Stimulated activated CD4-positive, alpha-beta T cell treated with anti-CD3 and anti-CD28 coated beads, Interleukin-1b, Interleukin-23, amount 100 ng/mL, for 4 hours (primary cell): ENCODE data around the gene BMS1.
"Not testable (repeated sequence)": the region's sequence is repeated elsewhere in the genome, so short reads cannot be mapped to it uniquely, and the experiment has no call there.

ENCODE experiments used
- DNase-seq, 2 donors: peaks; one replicate each; pipeline ENCODE4 v3.0.0-alpha.2; 2020; ENCODE audit warnings: low read depth in 2 of 2

The BMS1 gene

DNA sequence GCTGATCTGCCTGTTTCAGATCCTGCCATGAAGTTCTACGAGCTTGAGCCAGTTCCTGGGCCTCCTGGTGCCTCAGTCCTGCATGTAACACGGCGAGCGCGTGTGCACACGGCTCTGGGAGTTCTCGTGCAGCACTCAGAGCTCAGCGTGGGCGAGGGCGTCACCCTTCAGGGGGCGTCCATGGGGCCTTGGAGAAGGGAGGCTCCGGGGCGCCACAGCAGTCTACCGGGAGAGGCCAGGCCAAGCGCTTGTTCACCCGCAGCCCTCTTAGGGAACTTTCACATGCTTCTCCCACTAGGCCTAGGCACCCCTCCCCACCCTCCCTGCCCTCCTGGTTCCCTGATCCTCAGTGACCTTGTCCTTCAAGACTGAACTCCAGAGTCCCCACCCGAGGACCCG, 83.1 kb downstream of the BMS1 start:
- no peak for DNase-seq

DNA sequence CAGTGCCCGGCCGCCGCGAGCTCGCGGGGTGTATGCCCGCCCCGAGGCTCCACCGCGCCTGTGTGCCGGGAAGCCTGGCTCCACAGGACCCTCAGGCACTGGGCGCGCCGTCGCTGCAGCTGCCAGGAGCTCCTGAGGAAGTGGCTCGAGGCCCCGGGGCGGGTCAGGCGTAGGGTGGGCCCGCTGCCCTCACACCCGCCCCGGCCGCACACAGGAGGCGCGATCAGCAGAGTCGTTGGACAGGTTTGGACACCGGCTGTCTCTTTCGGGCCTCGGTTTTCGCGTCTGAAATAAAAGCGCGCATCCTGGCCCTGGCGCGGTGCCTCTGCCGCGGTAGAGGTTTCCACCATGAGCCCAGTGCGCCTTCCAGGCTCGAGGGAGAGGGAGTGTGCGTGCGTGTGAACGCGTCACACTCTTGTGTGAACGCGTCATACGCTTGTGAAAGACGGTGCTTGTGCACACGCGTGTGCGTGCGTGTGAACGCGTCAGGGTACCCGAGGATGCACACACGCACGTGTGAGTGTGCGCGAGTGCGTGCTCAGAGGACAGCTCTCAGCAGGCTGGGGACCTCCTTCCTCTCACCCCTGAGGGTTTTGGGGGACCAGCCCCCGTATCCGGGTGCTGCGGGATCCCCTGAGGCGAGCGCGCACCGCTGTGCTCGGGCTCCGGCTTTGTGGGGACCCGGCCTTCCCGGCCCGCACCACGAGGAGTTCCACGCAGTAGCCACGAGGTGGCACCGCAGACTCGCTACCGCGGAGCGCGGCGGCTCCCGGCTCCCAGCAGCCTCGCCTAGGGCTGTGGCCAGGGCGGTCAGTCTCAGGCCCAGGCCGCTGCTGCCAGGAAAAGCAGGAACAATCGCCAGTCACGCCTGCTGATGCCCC, 83.8 kb downstream of the BMS1 start:
- peak in 1 of 2 donors; percentile 29 for DNase-seq

DNA sequence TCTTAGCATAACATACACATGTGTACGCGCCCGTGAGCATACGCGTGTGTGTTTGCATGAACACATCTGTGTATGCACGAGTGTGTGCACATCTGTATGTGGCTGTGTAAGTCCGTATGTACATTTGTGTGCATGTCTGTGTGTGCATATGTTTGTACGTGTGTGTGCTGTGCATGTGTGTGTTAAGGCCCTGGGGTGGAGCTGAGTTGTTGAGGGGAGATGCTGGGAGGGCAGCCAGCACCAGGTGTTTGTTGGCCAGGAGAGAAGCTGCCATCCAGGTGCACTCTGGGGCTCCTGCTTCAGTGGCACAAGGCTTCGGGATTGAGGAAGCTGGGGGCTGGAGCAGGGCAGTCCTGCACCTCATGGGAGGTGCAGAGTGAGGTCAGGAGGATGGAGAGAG, 85.0 kb downstream of the BMS1 start:
- no peak for DNase-seq

DNA sequence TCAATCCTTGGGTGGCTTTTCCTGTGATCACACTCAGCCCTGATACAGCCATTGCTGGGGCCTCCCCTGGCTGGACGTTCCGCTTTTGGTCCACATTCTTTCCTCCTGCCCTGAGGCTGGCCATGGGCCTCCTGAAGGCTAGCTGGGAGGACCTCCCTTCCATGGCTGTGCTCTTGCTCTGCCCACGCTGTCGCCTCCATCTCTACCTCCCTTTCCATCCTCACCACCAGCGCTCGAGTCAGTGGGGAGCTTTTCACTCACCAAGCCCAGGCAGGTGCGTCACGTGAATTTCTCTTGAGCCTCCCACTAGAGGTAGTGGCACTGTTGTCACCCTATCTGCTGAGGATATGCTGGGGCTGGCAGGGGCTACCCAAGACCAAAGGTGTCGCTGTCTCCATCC, 85.9 kb downstream of the BMS1 start:
- no peak for DNase-seq

DNA sequence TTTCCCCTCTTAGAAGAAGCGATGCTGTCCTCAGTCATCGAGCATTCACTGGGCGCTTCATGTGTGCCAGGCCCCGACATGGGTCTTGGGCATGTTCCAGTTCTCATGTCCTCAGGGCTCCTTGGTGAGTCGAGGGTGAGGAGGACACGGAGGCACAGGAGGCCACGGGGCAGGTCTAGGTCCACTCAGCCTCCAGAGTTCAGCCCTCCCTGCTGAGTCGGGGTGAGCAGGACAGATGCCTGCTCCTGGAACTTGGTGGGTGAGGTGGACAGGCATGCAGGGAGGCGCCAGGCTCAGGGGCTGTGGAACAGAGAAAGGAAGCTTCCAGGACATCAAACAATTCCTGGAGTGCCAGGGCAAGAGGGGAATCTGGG, 87.4 kb downstream of the BMS1 start:
- DNase-seq: no peak

DNA sequence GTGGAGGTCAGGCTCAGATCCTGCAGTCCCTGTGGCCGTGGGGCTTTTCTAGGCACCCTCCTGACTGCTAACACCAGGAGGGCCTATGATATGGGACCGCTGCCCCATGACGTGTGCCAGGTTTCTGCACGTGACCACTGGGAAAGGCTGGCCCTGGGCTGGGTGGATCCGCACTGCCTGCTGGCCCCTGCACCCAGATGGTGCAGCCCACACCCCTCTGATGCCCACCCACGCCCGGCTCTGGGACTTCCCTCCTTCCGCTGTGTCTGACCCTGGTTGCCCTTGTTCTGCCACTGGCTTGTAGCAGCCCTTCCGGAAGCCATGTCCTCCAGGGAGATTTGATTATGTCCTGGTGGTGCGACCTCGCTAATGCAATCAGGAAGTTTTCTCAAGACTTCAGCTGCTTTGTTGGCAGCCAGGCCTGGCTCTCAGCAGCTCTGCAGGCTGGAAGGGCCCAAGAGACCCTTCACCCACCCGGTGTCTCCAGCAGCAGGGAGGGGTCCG, 88.6 kb downstream of the BMS1 start:
- DNase-seq: not testable (repeated sequence)

DNA sequence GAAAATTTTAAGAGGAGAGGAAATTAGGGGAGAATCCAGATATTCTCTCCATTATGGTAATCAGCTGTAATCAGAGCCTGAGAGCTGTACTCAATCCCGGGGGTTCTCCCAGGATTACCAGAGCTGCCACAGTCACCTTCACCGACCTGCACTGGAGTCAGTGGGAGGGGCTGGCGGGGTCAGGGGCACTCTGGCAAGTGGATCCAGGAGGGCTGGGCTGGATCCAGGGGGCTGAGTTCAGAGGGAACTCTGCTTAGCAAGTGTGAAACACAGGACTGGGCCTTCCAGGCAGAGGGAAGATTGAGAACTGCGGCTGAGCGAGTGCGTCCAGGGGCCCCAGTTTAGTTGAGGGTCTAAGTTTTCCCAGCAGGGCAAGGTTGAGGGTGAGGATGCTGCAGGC, 89.2 kb downstream of the BMS1 start:
- no peak for DNase-seq

DNA sequence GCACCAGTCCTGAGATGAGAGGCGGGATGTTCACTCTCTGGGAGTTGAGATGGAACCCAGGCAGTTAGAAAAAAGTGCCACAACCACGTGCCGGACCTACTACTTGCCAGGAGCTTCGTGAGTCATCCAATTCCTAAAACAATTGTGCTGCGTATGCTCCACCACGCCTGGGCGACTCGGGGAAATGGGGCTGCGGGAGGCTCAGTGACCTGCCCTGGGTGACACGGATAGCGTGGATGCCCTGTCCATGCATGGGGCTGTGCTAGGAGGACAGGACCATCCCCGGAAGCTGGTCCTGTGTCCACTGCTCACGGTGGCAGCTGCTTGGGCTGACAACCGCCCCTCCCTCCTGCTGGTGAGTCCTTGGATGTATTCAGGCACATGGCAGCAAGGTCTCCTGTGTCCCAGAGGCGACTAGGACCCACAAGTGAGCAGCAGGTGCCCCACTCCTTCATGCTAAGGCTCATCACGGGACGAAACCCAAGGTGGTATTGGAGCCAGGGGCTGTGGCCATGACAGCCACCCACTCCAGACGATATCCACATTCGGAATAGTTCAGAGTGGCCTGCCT, 90.4 kb downstream of the BMS1 start:
- no peak for DNase-seq

DNA sequence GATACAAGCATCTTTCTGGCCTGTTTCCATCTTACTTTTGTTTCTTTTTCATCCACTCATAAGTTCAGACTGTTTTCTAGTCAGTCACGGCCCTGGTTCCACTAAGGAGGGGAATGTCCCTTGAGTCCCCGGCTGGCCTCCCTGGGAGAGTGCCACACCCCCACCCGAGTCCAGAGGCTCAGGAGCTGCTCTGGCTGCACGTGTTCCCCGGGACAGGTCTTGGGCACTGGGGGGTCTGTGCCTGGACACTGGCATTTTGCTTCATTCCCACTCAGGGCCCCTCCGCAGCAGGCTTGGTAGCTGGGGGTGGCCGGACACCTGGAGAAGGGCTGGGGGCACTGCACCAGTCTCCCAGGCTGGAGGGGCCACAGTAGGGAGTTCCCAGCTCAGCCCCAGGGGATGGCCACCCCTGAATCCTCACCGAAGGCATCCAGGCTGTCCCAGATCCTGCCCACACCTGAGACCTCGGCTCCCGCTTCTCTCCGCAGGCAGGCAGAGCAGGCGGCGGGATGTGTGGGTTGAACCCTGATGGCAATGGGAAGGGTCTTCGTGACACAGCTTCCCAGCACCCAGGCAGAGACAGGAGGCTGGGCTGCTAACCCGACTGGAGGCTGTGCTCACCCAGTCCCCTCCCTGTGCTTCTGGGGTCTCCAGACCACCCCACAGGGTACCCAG, 92.3 kb downstream of the BMS1 start:
- DNase-seq: no peak

DNA sequence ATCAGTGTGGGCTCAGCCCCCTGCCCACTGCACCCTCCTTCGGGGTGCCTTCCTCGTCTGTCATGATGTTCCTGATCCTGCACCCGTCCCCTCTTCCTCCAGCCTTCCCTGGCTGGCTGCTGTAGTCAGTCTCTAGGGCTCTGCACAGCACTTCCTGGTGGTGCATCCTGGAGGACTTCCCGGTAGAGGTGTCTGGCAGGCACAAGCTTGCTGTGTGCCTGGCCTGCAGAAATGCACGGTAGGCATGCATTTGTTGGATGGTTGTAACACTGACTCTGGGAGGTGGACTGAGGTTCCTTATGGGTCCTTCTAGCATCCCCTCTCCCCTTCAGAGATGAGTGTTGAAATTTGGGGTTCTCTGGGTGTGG, 92.8 kb downstream of the BMS1 start:
- no peak for DNase-seq

DNA sequence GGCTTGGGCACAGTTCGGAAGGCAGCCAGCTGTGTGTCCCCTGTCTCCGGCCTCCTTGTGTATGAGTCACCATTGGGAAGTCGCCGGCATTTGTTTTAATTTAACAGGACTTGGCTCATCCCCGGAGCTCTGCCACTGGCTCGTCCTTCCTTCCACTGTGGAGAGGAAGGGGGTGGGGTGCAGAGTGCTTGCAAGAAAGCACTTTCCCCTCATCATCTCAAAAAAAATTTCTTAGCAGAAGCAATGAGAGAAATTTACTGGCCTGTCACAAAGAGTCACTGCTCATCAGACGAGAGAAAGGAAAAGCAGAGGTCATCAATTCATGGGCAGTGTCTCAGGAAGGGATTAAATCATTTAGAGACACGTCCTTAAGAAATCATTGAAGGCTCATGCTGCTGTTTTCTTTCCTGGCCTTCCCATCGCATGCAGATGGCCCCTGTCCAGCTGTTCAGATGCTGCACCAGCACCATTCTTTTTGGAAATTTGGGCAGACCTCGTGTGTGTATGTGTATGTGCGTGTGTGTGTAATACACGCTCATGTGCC, 93.3 kb downstream of the BMS1 start:
- DNase-seq: no peak

DNA sequence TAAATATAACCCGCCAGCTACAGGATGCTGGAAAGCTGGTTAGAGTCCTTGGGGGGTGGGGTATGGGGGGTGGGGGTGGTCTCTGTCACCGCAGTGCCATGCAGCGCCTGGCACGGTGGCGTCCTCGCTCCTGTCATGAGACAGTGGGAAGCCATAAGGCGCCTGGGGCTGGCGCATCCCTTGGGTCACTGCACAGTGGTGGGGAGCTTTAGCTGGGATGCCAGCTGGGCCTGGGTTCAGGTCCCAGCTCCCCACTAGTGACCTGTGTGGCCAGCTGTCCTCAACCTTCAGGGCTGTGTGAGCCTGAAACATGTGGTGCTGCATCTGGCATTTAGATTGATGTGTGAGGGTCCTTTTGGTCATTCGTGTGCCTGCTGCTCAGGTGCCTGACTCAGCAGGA, 93.9 kb downstream of the BMS1 start:
- no peak for DNase-seq

DNA sequence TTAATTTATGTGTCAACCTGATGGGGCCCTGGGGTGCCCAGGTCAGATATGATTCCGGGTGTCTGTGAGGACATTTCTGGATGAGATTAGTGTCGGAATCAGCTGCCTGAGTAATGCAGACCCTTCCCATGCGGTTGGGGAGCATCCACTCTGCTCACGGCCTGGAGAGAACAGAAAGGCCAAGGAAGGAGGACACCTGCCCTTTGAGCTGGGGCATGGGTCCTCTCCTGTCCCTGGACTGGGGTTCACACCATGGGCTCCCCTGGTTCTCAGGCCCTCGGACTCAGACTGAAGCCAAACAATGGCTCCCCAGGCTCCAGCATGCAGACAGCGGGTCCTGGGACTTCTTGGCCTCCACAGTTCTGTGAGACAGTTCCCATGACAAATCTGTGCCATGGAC, 94.3 kb downstream of the BMS1 start:
- no peak for DNase-seq

DNA sequence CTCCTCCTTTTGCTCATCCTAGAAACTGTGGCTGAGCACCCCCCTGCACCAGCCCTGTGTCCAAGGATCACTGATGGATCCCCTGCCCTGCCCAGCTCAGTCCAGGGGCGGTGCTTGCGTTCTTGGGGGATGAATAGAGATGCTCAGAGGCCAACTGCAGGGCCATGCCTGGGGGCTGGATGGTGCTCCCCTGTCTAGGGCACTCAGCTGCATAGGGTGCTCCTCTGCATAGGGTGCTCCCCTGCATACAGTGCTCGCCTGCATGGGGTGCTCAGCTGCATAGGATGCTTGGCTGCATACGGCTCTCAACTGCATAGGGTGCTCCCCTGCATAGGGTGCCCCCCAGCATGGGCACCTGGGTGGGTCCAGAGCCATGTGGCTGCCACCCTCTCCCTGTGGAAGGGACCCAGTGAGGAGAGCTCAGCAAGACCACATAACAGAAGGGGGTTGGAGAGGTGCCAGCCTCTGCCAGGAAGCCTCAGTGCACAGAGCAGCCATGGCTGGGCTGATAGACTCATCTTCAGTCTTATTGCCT, 95.0 kb downstream of the BMS1 start:
- no peak for DNase-seq

DNA sequence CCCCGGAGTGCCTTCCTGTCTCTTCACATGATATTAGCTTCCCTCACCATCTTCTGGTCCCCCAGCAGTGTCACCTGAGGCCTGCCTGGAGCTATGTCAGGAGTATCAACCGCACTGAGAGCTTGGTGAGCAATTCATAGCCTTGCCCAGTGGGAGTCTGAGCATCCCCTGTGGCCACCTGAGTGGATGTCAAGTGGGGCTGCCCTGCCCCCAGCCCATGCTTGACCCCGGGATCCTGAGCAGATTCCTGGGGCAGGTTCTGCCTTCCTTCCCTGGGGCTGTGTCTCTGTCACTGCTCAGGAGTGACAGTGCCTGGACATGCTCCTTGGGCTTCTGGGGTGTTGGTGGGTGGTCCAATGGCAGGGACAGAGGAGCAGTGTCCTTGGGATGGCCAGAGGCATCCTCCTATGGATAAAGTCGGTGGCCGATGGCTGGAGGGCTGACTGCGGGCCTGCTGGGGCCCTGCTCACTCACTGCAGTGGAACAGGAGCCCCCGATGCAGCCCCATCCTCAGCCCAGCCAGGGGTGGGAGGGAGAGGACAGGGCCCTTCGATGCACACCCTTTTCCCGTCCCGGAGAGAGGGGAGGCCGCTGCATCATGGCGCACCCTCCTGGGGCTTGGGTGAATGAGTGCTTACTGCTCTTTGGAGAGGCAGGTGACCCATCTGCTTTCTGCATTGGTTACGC, 95.7 kb downstream of the BMS1 start:
- DNase-seq: no peak

DNA sequence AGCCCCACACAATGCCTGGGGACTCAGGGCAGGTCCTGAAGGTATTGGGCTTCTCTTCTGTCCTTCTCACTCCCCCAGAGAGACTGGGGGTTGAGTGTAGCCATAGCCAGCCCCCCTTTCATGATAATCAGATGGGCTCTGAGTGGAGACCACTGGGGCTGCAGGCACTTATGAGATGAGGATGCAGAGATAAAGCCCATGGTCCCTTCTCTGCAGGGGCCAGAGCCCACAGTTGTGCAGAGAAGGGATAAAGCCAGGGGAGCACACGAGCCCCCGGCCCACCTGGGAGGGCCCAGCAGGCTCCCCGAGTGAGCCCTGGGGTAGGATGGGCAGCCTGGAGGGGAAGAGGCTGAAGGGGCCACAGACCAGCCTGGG, 96.2 kb downstream of the BMS1 start:
- no peak for DNase-seq

DNA sequence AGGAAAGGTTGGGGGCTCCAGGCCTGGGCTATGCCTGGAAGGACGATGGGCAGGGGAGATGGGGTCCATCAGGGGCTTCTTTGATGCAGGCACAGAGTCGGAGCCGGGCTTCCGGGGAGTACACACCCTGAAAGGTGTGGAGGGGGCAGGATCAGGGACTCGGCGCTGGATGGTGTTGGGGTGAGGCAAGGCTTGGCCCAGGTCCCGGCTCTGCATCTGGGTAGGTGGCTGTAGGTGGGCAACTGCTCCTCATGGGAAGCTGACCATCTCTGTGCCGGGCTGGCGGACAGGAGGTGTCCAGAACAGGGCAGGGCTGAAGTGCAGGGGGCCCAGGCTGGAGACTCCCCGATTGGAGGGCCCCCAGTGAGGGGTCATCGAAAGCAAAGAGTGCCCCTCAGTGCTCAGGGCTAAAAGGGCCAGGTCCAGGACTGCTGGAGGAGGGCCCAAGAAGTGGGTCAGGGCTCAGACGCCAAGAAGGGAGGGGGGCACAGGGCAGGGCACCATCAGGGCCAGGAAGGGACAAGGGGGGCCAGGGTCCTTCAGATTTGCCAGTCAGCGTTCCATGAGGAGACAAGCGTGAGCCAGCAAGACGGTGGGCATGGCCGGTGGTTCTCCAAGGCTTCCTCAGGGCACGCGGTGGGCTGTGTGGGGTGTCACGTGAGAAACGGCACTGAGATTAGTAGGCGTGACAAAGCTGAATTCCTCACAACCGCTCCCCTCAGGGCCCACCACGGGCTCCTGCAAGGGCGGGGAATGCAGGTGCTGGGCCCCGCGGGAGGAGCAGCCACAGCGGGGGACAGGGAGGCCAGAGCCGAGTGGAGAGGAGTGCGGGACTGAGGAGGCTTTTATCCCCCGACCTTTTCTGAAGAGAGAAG, 97.0 kb downstream of the BMS1 start:
- no peak for DNase-seq

DNA sequence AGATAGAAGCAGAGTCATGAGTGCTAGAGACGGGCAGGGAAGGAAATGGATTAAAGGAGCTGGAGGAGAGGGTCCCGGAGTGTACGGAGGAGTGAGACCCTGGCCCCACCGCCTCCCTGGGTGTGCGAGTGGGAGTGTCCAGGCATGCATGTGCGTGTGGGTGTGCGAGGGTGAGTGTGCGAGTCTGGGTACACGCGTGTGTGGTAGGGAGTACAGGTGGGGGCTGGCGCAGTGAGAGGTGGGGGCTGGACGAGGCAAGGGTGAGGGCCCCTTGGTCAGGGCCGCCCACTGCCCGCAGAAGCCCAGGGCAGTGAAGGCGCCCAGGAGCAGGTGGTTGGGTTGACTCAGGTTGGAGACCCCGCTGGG, 97.6 kb downstream of the BMS1 start:
- no peak for DNase-seq

DNA sequence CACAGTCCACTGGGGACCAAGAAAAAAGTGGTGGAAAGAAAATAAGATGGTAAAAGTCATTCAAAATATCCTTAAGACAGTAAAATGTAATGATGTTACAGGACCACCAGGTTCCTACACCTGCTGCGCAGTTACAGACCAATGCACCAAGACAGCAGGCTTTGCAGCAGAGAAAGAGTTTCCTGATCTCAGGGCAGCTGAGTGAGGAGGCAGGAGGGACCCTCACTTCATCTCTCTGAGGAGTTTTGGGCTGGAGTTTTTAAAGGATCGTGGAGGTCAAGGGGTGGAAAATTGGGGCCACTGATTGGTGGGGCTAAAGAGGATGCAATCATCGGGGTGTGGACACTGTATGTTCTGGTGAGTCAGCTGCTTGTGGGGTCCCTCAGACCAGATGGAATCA, 100.0 kb downstream of the BMS1 start:
- DNase-seq: no peak
